ENCODE data around the gene PLPP2.

The PLPP2 gene

GRCh38 chr19:294341-294945 is 3.2 kb upstream of the PLPP2 start:
- TF ChIP-seq POLR2AphosphoS5 (IDR thresholded peaks at IDR 0.05; ENCODE audit: low read depth, low read length) (no peak), REST (IDR thresholded peaks at IDR 0.05; ENCODE audit: insufficient read depth in 1 of 2, low read depth in 2 of 2, low read length in 2 of 2) (no peak), FOXP2 (optimal IDR thresholded peaks at IDR 0.05; ENCODE audit: borderline replicate concordance, extremely low read depth, extremely low read length, insufficient read depth) (no peak), TAF1 (IDR thresholded peaks at IDR 0.05; ENCODE audit: borderline replicate concordance, insufficient read depth, low read length) (no peak), SIN3A (IDR thresholded peaks at IDR 0.05; ENCODE audit: borderline replicate concordance, insufficient read depth, low read length) (no peak)

GRCh38 chr19:293436-294110 is 2.4 kb upstream of the PLPP2 start:
- no peak for TF ChIP-seq FOXP2 (optimal IDR thresholded peaks at IDR 0.05; ENCODE audit: borderline replicate concordance, extremely low read depth, extremely low read length, insufficient read depth)
- no peak for TF ChIP-seq POLR2AphosphoS5 (IDR thresholded peaks at IDR 0.05; ENCODE audit: low read depth, low read length)
- TF ChIP-seq SIN3A (IDR thresholded peaks at IDR 0.05; ENCODE audit: borderline replicate concordance, insufficient read depth, low read length), result no peak
- no peak for TF ChIP-seq REST (IDR thresholded peaks at IDR 0.05; ENCODE audit: insufficient read depth in 1 of 2, low read depth in 2 of 2, low read length in 2 of 2)

DNA sequence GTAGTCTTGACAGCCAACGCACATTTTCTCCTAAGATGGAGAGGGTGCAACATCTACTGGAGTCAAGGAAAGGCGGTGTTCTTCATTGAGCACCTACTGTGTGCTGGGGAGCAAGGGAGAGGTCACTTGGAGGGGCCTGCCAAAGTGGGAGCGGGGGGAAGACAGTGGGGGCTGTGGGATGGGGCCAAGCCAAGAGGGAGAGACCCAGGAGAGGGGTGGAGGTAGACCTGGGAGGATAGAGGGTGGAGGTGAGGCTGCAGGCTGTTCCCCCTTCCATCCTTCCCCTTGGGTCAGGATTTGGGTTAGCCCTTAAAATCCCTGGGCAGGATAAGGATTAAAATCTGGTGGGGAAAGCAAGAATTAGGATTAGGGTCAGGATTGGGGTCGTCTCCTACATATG is 1.7 kb upstream of the PLPP2 start:
- no peak for TF ChIP-seq REST (IDR thresholded peaks at IDR 0.05; ENCODE audit: insufficient read depth in 1 of 2, low read depth in 2 of 2, low read length in 2 of 2)
- no peak for TF ChIP-seq FOXP2 (optimal IDR thresholded peaks at IDR 0.05; ENCODE audit: borderline replicate concordance, extremely low read depth, extremely low read length, insufficient read depth)
- no peak for TF ChIP-seq POLR2AphosphoS5 (IDR thresholded peaks at IDR 0.05; ENCODE audit: low read depth, low read length)
- no peak for TF ChIP-seq TAF1 (IDR thresholded peaks at IDR 0.05; ENCODE audit: borderline replicate concordance, insufficient read depth, low read length)
- TF ChIP-seq SIN3A (IDR thresholded peaks at IDR 0.05; ENCODE audit: borderline replicate concordance, insufficient read depth, low read length), result no peak

- no peak for TF ChIP-seq SIN3A (IDR thresholded peaks at IDR 0.05; ENCODE audit: borderline replicate concordance, insufficient read depth, low read length)
- TF ChIP-seq FOXP2 (optimal IDR thresholded peaks at IDR 0.05; ENCODE audit: borderline replicate concordance, extremely low read depth, extremely low read length, insufficient read depth), result no peak
- no peak for TF ChIP-seq POLR2AphosphoS5 (IDR thresholded peaks at IDR 0.05; ENCODE audit: low read depth, low read length)
- no peak for TF ChIP-seq TAF1 (IDR thresholded peaks at IDR 0.05; ENCODE audit: borderline replicate concordance, insufficient read depth, low read length)
- no peak for TF ChIP-seq REST (IDR thresholded peaks at IDR 0.05; ENCODE audit: insufficient read depth in 1 of 2, low read depth in 2 of 2, low read length in 2 of 2)
These were observed 1.2 kb upstream of the PLPP2 start for GRCh38 chr19:292281-292884.
